Measurements from ENCODE around the gene PHF14. TPM values are rescaled to one million over a fixed set of nuclear protein-coding genes. Genes with fewer than 3 reads are reported as not detected.

Gene PHF14
- total and polyA plus RNA-seq, 4 donors: 6.9 to 24.4 (median 15.3) TPM

DNA sequence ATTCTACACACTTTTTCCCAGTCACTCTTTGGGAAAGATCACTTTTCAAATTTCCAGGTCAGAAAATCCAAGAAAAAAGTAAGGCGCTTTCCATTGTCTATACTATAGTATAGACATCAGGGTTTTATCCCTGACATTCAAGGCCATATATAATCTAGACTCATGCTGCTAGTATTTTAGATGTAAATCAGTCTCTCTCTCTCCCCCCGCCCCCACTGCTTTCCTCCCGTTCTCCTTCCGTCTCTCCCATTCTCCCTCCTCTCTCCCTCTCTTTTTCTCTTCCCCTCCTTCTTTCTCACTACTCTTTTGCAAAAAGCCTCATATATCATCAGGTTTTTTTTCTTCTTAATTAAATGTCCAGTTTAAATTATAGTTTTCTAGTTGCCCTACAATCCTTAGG is 154.8 kb downstream of the PHF14 start (continued):
- TF ChIP-seq, protein P1, sequence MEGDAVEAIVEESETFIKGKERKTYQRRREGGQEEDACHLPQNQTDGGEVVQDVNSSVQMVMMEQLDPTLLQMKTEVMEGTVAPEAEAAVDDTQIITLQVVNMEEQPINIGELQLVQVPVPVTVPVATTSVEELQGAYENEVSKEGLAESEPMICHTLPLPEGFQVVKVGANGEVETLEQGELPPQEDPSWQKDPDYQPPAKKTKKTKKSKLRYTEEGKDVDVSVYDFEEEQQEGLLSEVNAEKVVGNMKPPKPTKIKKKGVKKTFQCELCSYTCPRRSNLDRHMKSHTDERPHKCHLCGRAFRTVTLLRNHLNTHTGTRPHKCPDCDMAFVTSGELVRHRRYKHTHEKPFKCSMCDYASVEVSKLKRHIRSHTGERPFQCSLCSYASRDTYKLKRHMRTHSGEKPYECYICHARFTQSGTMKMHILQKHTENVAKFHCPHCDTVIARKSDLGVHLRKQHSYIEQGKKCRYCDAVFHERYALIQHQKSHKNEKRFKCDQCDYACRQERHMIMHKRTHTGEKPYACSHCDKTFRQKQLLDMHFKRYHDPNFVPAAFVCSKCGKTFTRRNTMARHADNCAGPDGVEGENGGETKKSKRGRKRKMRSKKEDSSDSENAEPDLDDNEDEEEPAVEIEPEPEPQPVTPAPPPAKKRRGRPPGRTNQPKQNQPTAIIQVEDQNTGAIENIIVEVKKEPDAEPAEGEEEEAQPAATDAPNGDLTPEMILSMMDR (IDR thresholded peaks at IDR 0.05; ENCODE audit: low read depth, low read length, missing input control): no peak
- TF ChIP-seq FOXA1 (IDR thresholded peaks at IDR 0.05) (no peak), SP1 (IDR thresholded peaks at IDR 0.05) (no peak)

DNA sequence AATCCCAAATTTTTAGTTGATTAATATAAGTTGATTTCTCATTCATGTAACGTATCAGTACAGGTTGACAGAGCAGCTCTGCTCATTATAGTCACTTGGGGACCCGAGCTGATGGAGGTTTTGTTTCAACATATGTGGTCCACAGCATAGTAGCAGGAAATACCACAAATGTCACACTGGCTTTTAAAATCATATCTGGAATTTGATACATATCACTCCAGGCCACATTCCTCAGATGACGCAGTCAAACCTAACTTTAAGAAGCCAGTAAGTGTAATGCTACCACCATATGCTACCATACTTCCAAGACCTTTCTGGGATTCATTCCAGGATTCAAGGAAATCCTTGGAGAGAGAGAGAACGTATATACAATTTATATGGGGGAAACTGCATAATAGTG is 156.3 kb downstream of the PHF14 start:
- H3K27me3 ChIP-seq (ENCODE audit: control insufficient read depth in 4 of 4, insufficient read depth in 4 of 4, low read length in 3 of 4): no peaks in the 10 kb centered on the region
- H3K36me3 ChIP-seq (ENCODE audit: control insufficient read depth in 4 of 4, insufficient read depth in 3 of 4, low read depth in 1 of 4, low read length in 3 of 4): no peaks in the 10 kb centered on the region
- no peaks in the 10 kb centered on the region for H3K9me3 ChIP-seq (ENCODE audit: control insufficient read depth in 4 of 4, low read length in 3 of 4)
- no peaks in the 10 kb centered on the region for H3K4me1 ChIP-seq (ENCODE audit: control insufficient read depth in 4 of 4, insufficient read depth in 4 of 4, low read length in 3 of 4)
- no peak for DNase-seq (ENCODE audit: low spot score)
- TF ChIP-seq, protein P2, sequence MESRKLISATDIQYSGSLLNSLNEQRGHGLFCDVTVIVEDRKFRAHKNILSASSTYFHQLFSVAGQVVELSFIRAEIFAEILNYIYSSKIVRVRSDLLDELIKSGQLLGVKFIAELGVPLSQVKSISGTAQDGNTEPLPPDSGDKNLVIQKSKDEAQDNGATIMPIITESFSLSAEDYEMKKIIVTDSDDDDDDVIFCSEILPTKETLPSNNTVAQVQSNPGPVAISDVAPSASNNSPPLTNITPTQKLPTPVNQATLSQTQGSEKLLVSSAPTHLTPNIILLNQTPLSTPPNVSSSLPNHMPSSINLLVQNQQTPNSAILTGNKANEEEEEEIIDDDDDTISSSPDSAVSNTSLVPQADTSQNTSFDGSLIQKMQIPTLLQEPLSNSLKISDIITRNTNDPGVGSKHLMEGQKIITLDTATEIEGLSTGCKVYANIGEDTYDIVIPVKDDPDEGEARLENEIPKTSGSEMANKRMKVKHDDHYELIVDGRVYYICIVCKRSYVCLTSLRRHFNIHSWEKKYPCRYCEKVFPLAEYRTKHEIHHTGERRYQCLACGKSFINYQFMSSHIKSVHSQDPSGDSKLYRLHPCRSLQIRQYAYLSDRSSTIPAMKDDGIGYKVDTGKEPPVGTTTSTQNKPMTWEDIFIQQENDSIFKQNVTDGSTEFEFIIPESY (IDR thresholded peaks at IDR 0.05): no peak
- TF ChIP-seq, protein P3, sequence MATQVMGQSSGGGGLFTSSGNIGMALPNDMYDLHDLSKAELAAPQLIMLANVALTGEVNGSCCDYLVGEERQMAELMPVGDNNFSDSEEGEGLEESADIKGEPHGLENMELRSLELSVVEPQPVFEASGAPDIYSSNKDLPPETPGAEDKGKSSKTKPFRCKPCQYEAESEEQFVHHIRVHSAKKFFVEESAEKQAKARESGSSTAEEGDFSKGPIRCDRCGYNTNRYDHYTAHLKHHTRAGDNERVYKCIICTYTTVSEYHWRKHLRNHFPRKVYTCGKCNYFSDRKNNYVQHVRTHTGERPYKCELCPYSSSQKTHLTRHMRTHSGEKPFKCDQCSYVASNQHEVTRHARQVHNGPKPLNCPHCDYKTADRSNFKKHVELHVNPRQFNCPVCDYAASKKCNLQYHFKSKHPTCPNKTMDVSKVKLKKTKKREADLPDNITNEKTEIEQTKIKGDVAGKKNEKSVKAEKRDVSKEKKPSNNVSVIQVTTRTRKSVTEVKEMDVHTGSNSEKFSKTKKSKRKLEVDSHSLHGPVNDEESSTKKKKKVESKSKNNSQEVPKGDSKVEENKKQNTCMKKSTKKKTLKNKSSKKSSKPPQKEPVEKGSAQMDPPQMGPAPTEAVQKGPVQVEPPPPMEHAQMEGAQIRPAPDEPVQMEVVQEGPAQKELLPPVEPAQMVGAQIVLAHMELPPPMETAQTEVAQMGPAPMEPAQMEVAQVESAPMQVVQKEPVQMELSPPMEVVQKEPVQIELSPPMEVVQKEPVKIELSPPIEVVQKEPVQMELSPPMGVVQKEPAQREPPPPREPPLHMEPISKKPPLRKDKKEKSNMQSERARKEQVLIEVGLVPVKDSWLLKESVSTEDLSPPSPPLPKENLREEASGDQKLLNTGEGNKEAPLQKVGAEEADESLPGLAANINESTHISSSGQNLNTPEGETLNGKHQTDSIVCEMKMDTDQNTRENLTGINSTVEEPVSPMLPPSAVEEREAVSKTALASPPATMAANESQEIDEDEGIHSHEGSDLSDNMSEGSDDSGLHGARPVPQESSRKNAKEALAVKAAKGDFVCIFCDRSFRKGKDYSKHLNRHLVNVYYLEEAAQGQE (IDR thresholded peaks at IDR 0.05): no peak
- TF ChIP-seq FOXA2 (IDR thresholded peaks at IDR 0.05) (no peak), RAD21 (IDR thresholded peaks at IDR 0.05) (no peak), EGR1 (IDR thresholded peaks at IDR 0.05; ENCODE audit: low read depth in 2 of 2) (no peak), SP1 (IDR thresholded peaks at IDR 0.05) (no peak), RXRA (IDR thresholded peaks at IDR 0.05) (no peak), TAF1 (conservative IDR thresholded peaks at IDR 0.05) (no peak), HNF4A (conservative IDR thresholded peaks at IDR 0.05) (no peak), FOXA1 (IDR thresholded peaks at IDR 0.05) (no peak), YY1 (IDR thresholded peaks at IDR 0.05) (no peak), NR2F2 (IDR thresholded peaks at IDR 0.05) (no peak), HNF4G (IDR thresholded peaks at IDR 0.05) (no peak)
- TF ChIP-seq, protein P4, sequence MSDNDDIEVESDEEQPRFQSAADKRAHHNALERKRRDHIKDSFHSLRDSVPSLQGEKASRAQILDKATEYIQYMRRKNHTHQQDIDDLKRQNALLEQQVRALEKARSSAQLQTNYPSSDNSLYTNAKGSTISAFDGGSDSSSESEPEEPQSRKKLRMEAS (IDR thresholded peaks at IDR 0.05): no peak
- TF ChIP-seq, protein P1 (IDR thresholded peaks at IDR 0.05; ENCODE audit: low read depth, low read length, missing input control): no peak
- TF ChIP-seq, protein P5, sequence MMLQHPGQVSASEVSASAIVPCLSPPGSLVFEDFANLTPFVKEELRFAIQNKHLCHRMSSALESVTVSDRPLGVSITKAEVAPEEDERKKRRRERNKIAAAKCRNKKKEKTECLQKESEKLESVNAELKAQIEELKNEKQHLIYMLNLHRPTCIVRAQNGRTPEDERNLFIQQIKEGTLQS (IDR thresholded peaks at IDR 0.05): no peak
- H3K9ac ChIP-seq (ENCODE audit: low read depth in 1 of 2, low read length in 2 of 2): no peak overlapping the region
- WGBS: 94% methylated on average over 4 of the region's 4 CpGs
- H3K27ac ChIP-seq (ENCODE audit: low read depth in 1 of 2, low read length in 2 of 2): no peak overlapping the region
- no peak overlapping the region for H3K4me3 ChIP-seq (ENCODE audit: low read depth in 1 of 3, low read length in 3 of 3)
